Mesothelial cell of epicardium (in vitro differentiated cells): ENCODE measurements around the gene CHRNA9. TPM values are rescaled to one million over a fixed set of nuclear protein-coding genes. Genes with fewer than 3 reads are reported as not detected.
"Not testable (repeated sequence)": the region's sequence is repeated elsewhere in the genome, so short reads cannot be mapped to it uniquely, and the experiment has no call there.

Experiments
- DNase-seq, 2 experiments: peaks; one replicate each; pipeline ENCODE4 v3.0.0; 2021; ENCODE audit warnings: low spot score in 2 of 2; ENCODE audit not compliant: unreplicated experiment in 2 of 2
- H3K27ac Mint-ChIP-seq: 2 replicates; pipeline ENCODE4 v1.8.0; 2021; ENCODE audit warnings: mixed read lengths
- H3K27me3 Mint-ChIP-seq: 2 replicates; pipeline ENCODE4 v1.8.0; 2021; ENCODE audit warnings: low read depth, mixed read lengths
- H3K36me3 Mint-ChIP-seq: 2 replicates; pipeline ENCODE4 v1.8.0; 2021; ENCODE audit warnings: mixed read lengths
- H3K4me1 Mint-ChIP-seq: 2 replicates; pipeline ENCODE4 v1.8.0; 2021; ENCODE audit warnings: mixed read lengths
- H3K4me3 Mint-ChIP-seq: 2 replicates; pipeline ENCODE4 v1.8.0; 2021; ENCODE audit warnings: mild to moderate bottlenecking, moderate library complexity, mixed read lengths
- H3K9me3 Mint-ChIP-seq: 2 replicates; pipeline ENCODE4 v1.8.0; 2021; ENCODE audit warnings: mixed read lengths
- total RNA-seq: library from RNA; stranded (reverse); gene quantifications from 3 replicates; pipeline ENCODE4 v1.2.1, GENCODE V29; 2021
- TF ChIP-seq, protein P1 (sequence below): fragments of 200-600 bp; sonication (generic); IDR thresholded peaks from one replicate; pipeline ENCODE4 v1.5.0; 2021; ENCODE audit warnings: antibody characterized with exemption; ENCODE audit not compliant: unreplicated experiment

CHRNA9 gene
- total RNA-seq, 1 donor from 2014 or later, result not detected

DNA sequence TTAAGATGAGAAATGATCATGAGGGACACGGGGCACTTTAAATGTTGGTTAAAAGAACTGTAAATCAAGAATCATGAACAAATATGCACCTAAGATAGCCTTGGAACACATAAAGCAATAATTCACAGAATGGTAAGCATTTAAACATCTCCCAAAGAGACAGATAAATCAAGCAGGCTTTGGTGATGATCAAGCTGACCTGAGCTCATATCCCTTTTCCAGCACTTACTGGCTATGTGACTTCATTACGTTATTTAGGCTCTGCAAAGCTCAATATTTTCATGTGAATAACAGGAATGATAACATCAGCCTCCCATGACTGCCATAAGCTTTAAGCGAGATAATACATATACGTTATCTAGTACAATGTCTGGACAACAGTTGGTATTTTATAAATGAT, 54.9 kb downstream of the CHRNA9 start:
- Mint-ChIP-seq H3K27me3 (no peaks in the 10 kb centered on the region), H3K9me3 (no peaks in the 10 kb centered on the region), H3K36me3 (no peaks in the 10 kb centered on the region), H3K4me1 (peaks cover 21% of the 10 kb centered on the region), H3K4me3 (no peak overlapping the region), H3K27ac (no peak overlapping the region)
- DNase-seq, result no peak
- TF ChIP-seq, protein P1, sequence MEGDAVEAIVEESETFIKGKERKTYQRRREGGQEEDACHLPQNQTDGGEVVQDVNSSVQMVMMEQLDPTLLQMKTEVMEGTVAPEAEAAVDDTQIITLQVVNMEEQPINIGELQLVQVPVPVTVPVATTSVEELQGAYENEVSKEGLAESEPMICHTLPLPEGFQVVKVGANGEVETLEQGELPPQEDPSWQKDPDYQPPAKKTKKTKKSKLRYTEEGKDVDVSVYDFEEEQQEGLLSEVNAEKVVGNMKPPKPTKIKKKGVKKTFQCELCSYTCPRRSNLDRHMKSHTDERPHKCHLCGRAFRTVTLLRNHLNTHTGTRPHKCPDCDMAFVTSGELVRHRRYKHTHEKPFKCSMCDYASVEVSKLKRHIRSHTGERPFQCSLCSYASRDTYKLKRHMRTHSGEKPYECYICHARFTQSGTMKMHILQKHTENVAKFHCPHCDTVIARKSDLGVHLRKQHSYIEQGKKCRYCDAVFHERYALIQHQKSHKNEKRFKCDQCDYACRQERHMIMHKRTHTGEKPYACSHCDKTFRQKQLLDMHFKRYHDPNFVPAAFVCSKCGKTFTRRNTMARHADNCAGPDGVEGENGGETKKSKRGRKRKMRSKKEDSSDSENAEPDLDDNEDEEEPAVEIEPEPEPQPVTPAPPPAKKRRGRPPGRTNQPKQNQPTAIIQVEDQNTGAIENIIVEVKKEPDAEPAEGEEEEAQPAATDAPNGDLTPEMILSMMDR, result no peak

GRCh38 chr4:40392241-40392640, 57.1 kb downstream of the CHRNA9 start:
- not testable (repeated sequence) for H3K36me3 Mint-ChIP-seq, H3K9me3 Mint-ChIP-seq, DNase-seq, H3K27me3 Mint-ChIP-seq, H3K27ac Mint-ChIP-seq, H3K4me3 Mint-ChIP-seq
- peaks cover 32% of the 10 kb centered on the region for H3K4me1 Mint-ChIP-seq

DNA sequence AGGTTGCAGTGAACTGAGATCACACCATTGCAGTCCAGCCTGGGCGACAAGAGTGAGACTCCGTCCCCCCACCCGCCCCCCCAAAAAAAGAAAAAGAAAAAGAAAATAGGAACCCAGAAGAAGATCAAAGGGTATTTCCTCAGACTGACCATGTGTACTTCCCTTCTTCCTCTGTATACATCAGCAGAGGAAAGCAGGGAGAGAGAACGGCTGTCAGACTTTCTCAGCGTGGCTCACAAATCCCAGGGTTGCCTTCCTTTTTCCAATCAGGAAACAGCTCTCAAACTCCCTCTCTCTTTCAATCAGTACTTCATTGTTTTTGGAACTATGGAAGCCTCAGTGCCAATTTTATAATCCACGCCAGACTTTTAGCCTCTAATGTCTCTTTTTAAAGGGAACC, 59.1 kb downstream of the CHRNA9 start:
- no peak for DNase-seq
- Mint-ChIP-seq H3K4me3 (no peak overlapping the region), H3K27ac (no peak overlapping the region), H3K4me1 (peaks cover 18% of the 10 kb centered on the region), H3K27me3 (no peaks in the 10 kb centered on the region), H3K36me3 (no peaks in the 10 kb centered on the region), H3K9me3 (no peaks in the 10 kb centered on the region)
- TF ChIP-seq, protein P1, result no peak

GRCh38 chr4:40395166-40395900, 60.2 kb downstream of the CHRNA9 start:
- Mint-ChIP-seq H3K9me3 (no peaks in the 10 kb centered on the region), H3K36me3 (no peaks in the 10 kb centered on the region), H3K4me3 (no peak overlapping the region), H3K4me1 (peaks cover 15% of the 10 kb centered on the region), H3K27ac (no peak overlapping the region), H3K27me3 (no peaks in the 10 kb centered on the region)
- DNase-seq, result no peak
- TF ChIP-seq, protein P1, result no peak

GRCh38 chr4:40395908-40396793, 61.0 kb downstream of the CHRNA9 start:
- Mint-ChIP-seq H3K27me3 (no peaks in the 10 kb centered on the region), H3K36me3 (no peaks in the 10 kb centered on the region), H3K9me3 (no peaks in the 10 kb centered on the region), H3K4me1 (peaks cover 14% of the 10 kb centered on the region), H3K27ac (peak overlapping the region; percentile 18), H3K4me3 (no peak overlapping the region)
- DNase-seq, result no peak
- TF ChIP-seq, protein P1, result no peak

DNA sequence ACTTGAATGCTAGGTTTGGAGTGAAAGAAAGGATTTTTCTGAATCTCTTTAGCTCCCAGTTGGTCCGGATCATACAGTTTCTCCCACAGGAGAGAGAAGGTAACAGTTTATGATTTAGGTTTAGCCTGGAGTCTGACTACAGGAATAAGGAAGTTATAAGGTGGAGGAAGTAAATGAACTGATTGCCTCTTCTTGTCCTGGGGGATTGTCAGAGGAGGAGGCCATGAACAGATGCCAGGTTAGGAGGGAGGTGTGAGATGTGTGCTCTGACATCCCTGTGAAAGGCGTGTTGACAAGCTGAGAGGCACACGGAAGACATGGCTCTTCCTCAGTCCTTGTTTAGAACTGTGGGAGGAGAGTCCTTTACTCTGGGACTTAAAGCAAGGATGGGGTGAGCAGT, 64.4 kb downstream of the CHRNA9 start:
- H3K4me1 Mint-ChIP-seq, result peaks cover 30% of the 10 kb centered on the region
- H3K36me3 Mint-ChIP-seq, result no peaks in the 10 kb centered on the region
- TF ChIP-seq, protein P1, result no peak
- no peaks in the 10 kb centered on the region for H3K27me3 Mint-ChIP-seq
- H3K9me3 Mint-ChIP-seq, result no peaks in the 10 kb centered on the region
- H3K27ac Mint-ChIP-seq, result no peak overlapping the region
- H3K4me3 Mint-ChIP-seq, result no peak overlapping the region
- no peak for DNase-seq
